PFSK-1 (cell line): ENCODE results near the gene BMP7.

ENCODE experiments used
- POLR2AphosphoS5 ChIP-seq: IDR thresholded peaks from 2 replicates; pipeline ENCODE4 v1.6.1; 2012; ENCODE audit warnings: low read depth, mild to moderate bottlenecking, control low read depth, low read length, moderate library complexity
- REST ChIP-seq, 2 experiments: IDR thresholded peaks; 2 replicates each; pipeline versions ENCODE4 v1.6.1 to v1.8.0; 2011 to 2012; ENCODE audit warnings: low read depth in 2 of 2, low read length in 2 of 2, control low read depth in 1 of 2, inconsistent platforms in 1 of 2, mild to moderate bottlenecking in 1 of 2, moderate library complexity in 1 of 2; ENCODE audit not compliant: insufficient read depth in 1 of 2

- no peak for TF ChIP-seq REST (IDR thresholded peaks at IDR 0.05; ENCODE audit: insufficient read depth in 1 of 2, low read depth in 2 of 2, low read length in 2 of 2)
- no peak for TF ChIP-seq POLR2AphosphoS5
Observed at GRCh38 chr20:57126481-57127092, 139.9 kb downstream of the BMP7 start.
